Osteoblast (primary cell): ENCODE measurements around the gene TBX15. TPM values are rescaled to one million over a fixed set of nuclear protein-coding genes. Genes with fewer than 3 reads are reported as not detected.

Experiments
- DNase-seq: peaks from one replicate; pipeline ENCODE4 v3.0.0; 2011; ENCODE audit warnings: low spot score, mixed read lengths; ENCODE audit not compliant: insufficient read length; ENCODE audit errors: missing footprints
- H2AFZ ChIP-seq: 2 replicates; pipeline ENCODE4 v1.6.0; 2011; ENCODE audit warnings: mild to moderate bottlenecking, low read length
- H3K27ac ChIP-seq: 2 replicates; pipeline ENCODE4 v1.5.1; 2011; ENCODE audit warnings: mild to moderate bottlenecking, low read depth, low read length, moderate library complexity
- H3K27me3 ChIP-seq: 2 replicates; pipeline ENCODE4 v1.6.0; 2012; ENCODE audit warnings: mild to moderate bottlenecking, control low read depth, inconsistent platforms, low read length, moderate library complexity; ENCODE audit not compliant: insufficient read depth
- H3K36me3 ChIP-seq: 2 replicates; pipeline ENCODE4 v1.5.1; 2011; ENCODE audit warnings: mild to moderate bottlenecking, low read length, control low read depth, moderate library complexity; ENCODE audit not compliant: insufficient read depth
- H3K4me1 ChIP-seq: 2 replicates; pipeline ENCODE4 v1.5.1; 2011; ENCODE audit warnings: mild to moderate bottlenecking, low read length, control low read depth, moderate library complexity; ENCODE audit not compliant: insufficient read depth
- H3K4me2 ChIP-seq: 2 replicates; pipeline ENCODE4 v1.6.0; 2011; ENCODE audit warnings: mild to moderate bottlenecking, low read length; ENCODE audit not compliant: insufficient read depth
- H3K4me3 ChIP-seq: fragments of 200-600 bp; sonication (generic); 3 replicates; pipeline ENCODE4 v1.5.1; 2012; ENCODE audit warnings: mild to moderate bottlenecking, low read length, inconsistent platforms; ENCODE audit not compliant: insufficient read depth
- H3K79me2 ChIP-seq: 2 replicates; pipeline ENCODE4 v1.6.0; 2012; ENCODE audit warnings: mild to moderate bottlenecking, low read length, control low read depth, inconsistent platforms; ENCODE audit not compliant: insufficient read depth
- H3K9me3 ChIP-seq: 2 replicates; pipeline ENCODE4 v1.5.1; 2011; ENCODE audit warnings: low read depth, low read length, control low read depth
- H4K20me1 ChIP-seq: 2 replicates; pipeline ENCODE4 v1.6.0; 2012; ENCODE audit warnings: mild to moderate bottlenecking, low read length, control low read depth; ENCODE audit not compliant: insufficient read depth
- total RNA-seq: library from RNA; depleted of rRNA; stranded (reverse); fragments of >200 nt; gene quantifications from 2 replicates; pipeline ENCODE4 v1.2.3, GENCODE V29; 2012
- TF ChIP-seq, protein P1 (sequence below): IDR thresholded peaks from 2 replicates; pipeline ENCODE4 v1.5.1; 2011; ENCODE audit warnings: mild to moderate bottlenecking, low read depth, low read length, moderate library complexity; ENCODE audit errors: extremely low read depth

The TBX15 gene
- total RNA-seq, 1 donor, result 44.5 TPM

DNA sequence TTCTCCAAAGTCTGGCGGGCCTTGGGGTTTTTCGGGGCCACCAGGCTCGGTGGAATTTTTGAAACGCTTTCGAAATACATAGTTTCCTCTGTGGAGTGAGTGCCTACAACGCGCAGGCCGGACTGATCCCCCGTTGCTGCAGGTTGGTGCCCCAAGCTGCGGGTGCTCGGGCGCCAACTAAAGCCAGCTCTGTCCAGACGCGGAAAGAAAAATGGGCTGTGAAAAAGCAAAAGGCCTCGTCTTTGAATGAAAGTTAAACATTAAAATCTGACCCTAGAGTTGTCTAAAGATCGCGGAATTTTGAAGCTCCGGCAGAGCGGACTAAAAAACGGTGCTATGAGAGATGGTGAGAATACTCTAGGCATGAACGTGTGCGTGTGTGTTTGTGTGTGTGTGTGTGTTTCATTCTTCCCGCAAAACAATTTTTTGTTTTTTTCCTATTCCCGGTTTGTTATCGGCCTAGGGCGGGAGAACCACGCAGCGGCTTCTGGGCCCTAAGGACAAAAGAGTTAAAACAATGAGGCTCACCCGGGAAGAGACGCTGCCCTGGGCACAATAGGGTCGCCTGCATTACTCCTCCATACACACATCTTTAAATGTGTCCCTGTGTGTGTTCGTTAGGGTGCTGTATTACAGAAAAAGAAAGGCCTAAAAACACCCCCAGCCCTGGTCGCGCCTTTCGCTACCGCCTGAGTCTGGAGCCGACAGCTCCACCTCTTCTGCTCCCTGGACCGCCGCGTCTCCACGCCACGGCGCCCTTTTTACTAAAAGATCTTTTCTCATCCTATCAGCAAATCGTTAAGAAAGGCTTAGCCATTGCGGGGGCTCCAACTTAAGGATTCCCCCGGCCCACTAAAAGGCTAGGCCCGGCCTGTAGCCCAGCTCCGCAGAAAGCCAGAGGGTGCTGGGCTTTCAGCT, 3.2 kb downstream of the TBX15 start:
- Histone ChIP-seq H3K36me3 (no peaks in the 10 kb centered on the region), H3K79me2 (peaks cover 77% of the 10 kb centered on the region), H3K27ac (peak overlapping the region; percentile 85), H3K4me3 (peak overlapping the region; percentile 81), H3K4me1 (peaks cover 26% of the 10 kb centered on the region), H3K4me2 (peak overlapping the region; percentile 97), H2AFZ (peak overlapping the region; percentile 44), H3K27me3 (no peaks in the 10 kb centered on the region), H3K9me3 (no peaks in the 10 kb centered on the region), H4K20me1 (peaks cover 3% of the 10 kb centered on the region)
- TF ChIP-seq, protein P1, sequence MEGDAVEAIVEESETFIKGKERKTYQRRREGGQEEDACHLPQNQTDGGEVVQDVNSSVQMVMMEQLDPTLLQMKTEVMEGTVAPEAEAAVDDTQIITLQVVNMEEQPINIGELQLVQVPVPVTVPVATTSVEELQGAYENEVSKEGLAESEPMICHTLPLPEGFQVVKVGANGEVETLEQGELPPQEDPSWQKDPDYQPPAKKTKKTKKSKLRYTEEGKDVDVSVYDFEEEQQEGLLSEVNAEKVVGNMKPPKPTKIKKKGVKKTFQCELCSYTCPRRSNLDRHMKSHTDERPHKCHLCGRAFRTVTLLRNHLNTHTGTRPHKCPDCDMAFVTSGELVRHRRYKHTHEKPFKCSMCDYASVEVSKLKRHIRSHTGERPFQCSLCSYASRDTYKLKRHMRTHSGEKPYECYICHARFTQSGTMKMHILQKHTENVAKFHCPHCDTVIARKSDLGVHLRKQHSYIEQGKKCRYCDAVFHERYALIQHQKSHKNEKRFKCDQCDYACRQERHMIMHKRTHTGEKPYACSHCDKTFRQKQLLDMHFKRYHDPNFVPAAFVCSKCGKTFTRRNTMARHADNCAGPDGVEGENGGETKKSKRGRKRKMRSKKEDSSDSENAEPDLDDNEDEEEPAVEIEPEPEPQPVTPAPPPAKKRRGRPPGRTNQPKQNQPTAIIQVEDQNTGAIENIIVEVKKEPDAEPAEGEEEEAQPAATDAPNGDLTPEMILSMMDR, result no peak
- peak; percentile 55 for DNase-seq

DNA sequence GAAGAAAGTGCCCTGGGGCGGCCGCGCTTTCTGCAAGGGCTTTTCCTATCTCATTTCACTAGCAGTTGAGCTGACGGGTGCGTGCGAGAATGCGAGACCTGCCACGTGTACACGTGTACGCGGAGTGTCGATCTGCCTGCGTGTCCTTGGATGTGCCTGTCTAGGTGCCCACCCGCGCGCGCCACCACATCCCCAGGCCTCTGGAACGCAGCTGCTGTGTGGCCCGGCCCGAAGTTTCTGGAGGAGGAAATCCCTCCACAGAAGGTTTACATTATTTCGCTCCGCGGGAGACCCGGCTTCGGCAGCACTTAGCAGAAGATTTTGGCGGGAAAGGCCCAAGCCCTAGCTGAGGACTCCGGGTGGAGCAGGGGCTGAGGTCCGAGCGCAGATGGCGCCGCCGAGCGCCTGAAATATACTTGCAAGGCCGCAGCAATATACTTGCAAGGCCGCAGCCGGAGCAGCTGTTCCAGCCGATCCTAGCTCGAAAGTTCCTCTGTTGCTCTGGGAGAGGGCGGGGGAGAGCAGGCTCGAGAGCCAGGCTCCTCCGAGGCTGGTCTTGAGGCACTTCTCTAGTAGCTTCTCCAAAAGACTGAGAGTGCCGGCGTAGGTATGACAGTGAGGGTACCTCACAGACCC, 3.9 kb downstream of the TBX15 start:
- H2AFZ ChIP-seq, result peak overlapping the region; percentile 44
- DNase-seq, result no peak
- no peaks in the 10 kb centered on the region for H3K27me3 ChIP-seq
- peak overlapping the region; percentile 81 for H3K4me3 ChIP-seq
- H3K79me2 ChIP-seq, result peaks cover 85% of the 10 kb centered on the region
- peaks cover 3% of the 10 kb centered on the region for H4K20me1 ChIP-seq
- peak overlapping the region; percentile 85 for H3K27ac ChIP-seq
- H3K36me3 ChIP-seq, result no peaks in the 10 kb centered on the region
- no peaks in the 10 kb centered on the region for H3K9me3 ChIP-seq
- peak overlapping the region; percentile 97 for H3K4me2 ChIP-seq
- H3K4me1 ChIP-seq, result peaks cover 18% of the 10 kb centered on the region
- TF ChIP-seq, protein P1, result no peak

DNA sequence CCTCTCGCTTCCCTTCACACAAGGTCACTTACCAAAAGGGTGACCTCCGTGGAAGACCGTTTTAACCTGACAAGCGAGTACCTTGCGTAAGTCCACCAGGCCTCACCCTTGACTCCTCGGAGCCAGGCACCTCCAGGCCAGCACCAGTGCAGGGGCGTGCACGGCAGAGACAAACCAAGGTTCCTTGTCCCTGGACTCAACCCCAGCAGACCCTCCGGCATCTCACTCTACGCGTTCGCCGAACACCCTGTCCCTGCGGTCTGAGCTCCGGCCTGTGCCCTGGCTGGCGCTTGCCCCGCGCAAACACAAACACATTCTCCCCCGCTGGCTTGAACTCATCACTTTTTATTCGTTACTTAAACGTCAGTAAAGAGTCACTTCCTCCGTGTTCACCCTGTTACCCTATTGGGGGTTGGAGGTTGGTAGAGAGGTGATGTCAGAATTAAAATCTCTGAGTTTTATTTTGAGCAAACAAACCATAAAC, 4.5 kb downstream of the TBX15 start:
- H3K27ac ChIP-seq, result peak overlapping the region; percentile 85
- H3K9me3 ChIP-seq, result no peaks in the 10 kb centered on the region
- peaks cover 91% of the 10 kb centered on the region for H3K79me2 ChIP-seq
- no peaks in the 10 kb centered on the region for H3K36me3 ChIP-seq
- H4K20me1 ChIP-seq, result peaks cover 3% of the 10 kb centered on the region
- DNase-seq, result no peak
- peak overlapping the region; percentile 81 for H3K4me3 ChIP-seq
- no peaks in the 10 kb centered on the region for H3K27me3 ChIP-seq
- TF ChIP-seq, protein P1, result no peak
- H3K4me1 ChIP-seq, result peaks cover 19% of the 10 kb centered on the region
- H2AFZ ChIP-seq, result peak overlapping the region; percentile 10
- H3K4me2 ChIP-seq, result peak overlapping the region; percentile 97
